AG09309 (cell line): ENCODE measurements around the gene GPR153.
A peak's percentile ranks its signal among the peaks of the same experiment; 100 is the strongest.

Experiments
- DNase-seq: peaks from one replicate; pipeline ENCODE4 v3.0.0-alpha.2; 2010; ENCODE audit warnings: low read depth
- H3K4me3 ChIP-seq: 2 replicates; pipeline ENCODE4 v1.5.1; 2011; ENCODE audit warnings: mild to moderate bottlenecking, low read depth, low read length, moderate library complexity; ENCODE audit not compliant: control insufficient read depth
- TF ChIP-seq, protein P1 (sequence below): IDR thresholded peaks from 2 replicates; pipeline ENCODE4 v1.5.1; 2011; ENCODE audit warnings: mild to moderate bottlenecking, low read depth, low read length, inconsistent platforms; ENCODE audit not compliant: insufficient read depth, control insufficient read depth; ENCODE audit errors: missing control alignments

Gene GPR153

DNA sequence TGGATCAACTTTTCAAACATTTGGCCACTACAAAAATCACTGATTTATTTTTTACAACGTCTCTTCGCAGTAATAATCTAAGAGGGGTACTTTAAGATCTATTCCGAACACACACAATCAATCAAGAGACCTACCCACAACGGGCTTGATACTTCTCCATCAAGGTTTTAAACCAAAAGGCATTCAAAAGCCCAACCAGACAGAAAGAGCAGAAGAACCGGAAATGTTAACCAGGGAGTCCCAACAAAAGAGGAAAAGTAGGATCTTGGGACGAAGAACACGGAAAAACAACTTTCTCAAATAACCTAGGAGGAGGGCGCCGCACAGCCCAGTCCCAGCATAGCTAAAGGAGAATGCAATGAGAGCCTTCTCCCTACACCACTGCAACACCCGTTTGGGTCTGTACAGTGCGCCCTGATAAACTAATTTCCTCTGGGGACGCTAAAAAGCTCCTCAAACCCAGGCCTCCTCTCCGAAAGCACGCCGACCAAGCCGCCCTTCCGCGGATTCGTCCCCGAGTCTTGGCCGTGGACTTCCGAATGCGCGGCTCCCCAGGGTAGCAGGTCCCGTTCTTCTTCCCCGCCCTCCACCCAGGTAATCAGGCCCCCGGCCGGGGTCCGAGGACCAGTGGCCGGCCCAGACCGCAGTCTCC, 62.1 kb downstream of the GPR153 start:
- no peak for DNase-seq
- peak overlapping the region; percentile 91 for H3K4me3 ChIP-seq
- TF ChIP-seq, protein P1, sequence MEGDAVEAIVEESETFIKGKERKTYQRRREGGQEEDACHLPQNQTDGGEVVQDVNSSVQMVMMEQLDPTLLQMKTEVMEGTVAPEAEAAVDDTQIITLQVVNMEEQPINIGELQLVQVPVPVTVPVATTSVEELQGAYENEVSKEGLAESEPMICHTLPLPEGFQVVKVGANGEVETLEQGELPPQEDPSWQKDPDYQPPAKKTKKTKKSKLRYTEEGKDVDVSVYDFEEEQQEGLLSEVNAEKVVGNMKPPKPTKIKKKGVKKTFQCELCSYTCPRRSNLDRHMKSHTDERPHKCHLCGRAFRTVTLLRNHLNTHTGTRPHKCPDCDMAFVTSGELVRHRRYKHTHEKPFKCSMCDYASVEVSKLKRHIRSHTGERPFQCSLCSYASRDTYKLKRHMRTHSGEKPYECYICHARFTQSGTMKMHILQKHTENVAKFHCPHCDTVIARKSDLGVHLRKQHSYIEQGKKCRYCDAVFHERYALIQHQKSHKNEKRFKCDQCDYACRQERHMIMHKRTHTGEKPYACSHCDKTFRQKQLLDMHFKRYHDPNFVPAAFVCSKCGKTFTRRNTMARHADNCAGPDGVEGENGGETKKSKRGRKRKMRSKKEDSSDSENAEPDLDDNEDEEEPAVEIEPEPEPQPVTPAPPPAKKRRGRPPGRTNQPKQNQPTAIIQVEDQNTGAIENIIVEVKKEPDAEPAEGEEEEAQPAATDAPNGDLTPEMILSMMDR: no peak

DNA sequence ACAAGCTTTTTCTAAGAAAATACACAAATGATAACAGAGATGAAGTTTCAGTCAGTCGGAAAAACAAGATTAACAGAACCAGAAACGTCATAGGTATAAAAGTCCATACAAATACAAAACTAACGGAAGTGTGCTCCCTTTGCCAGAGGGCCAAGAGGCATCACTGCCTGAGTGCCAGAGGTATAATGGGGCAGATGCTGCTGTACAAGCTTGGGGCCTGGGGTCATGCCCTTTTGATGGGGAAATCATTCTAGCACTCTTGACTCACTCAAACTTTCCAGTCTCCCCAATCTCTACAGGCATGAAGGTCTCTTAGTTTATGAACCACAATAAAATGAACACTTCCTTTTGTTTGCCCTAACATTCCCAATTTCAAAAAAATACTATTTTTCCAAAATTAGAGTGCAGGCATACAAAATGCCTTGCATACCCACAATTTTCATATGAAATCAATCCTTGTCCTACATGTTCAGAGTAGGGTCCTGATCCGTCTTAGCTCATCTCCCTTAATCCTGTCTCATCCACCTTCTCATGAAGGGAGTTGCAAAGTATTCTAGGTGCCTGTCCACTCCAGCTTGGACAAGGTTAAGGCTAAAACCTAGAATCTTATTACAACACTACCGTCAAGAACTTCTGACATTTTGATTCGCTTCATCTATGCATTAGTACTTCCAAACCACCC, 63.0 kb downstream of the GPR153 start:
- DNase-seq: no peak
- H3K4me3 ChIP-seq: peak overlapping the region; percentile 91
- TF ChIP-seq, protein P1: no peak
